Liver (tissue), 9 donors: Measurements from ENCODE around the gene C1QTNF12. TPM values are rescaled to one million over a fixed set of nuclear protein-coding genes. Genes with fewer than 3 reads are reported as not detected.

Source experiments
- DNase-seq: peaks from one replicate; pipeline ENCODE4 v3.0.0-alpha.2; 2017; ENCODE audit warnings: low spot score
- H3K27ac ChIP-seq, 2 donors: one replicate each; pipeline ENCODE4 v1.7.0; 2013; ENCODE audit warnings: inconsistent platforms in 2 of 2, low read length in 2 of 2, control low read depth in 1 of 2, low read depth in 1 of 2, mild to moderate bottlenecking in 1 of 2
- H3K27me3 ChIP-seq, 4 donors: one replicate each; pipeline versions ENCODE4 v1.6.1 to v1.7.0; 2013; ENCODE audit warnings: low read length in 3 of 4, inconsistent platforms in 1 of 4, mild to moderate bottlenecking in 1 of 4, moderate library complexity in 1 of 4; ENCODE audit not compliant: control insufficient read depth in 4 of 4, insufficient read depth in 4 of 4
- H3K36me3 ChIP-seq, 4 donors: one replicate each; pipeline versions ENCODE4 v1.6.1 to v1.7.0; 2013; ENCODE audit warnings: low read length in 3 of 4, mild to moderate bottlenecking in 3 of 4, low read depth in 1 of 4, moderate library complexity in 1 of 4; ENCODE audit not compliant: control insufficient read depth in 4 of 4, insufficient read depth in 3 of 4
- H3K4me1 ChIP-seq, 4 donors: one replicate each; pipeline versions ENCODE4 v1.6.1 to v1.7.0; 2013; ENCODE audit warnings: low read length in 3 of 4, mild to moderate bottlenecking in 3 of 4, moderate library complexity in 1 of 4; ENCODE audit not compliant: control insufficient read depth in 4 of 4, insufficient read depth in 4 of 4
- H3K4me3 ChIP-seq, 3 donors: one replicate each; pipeline versions ENCODE4 v1.6.1 to v1.7.0; 2013; ENCODE audit warnings: low read length in 3 of 3, control low read depth in 1 of 3, low read depth in 1 of 3, mild to moderate bottlenecking in 1 of 3
- H3K9ac ChIP-seq, 2 donors: one replicate each; pipeline ENCODE4 v1.7.0; 2013; ENCODE audit warnings: low read length in 2 of 2, mild to moderate bottlenecking in 2 of 2, moderate library complexity in 2 of 2, control low read depth in 1 of 2, low read depth in 1 of 2
- H3K9me3 ChIP-seq, 4 donors: one replicate each; pipeline versions ENCODE4 v1.6.1 to v1.7.0; 2013; ENCODE audit warnings: low read length in 3 of 4; ENCODE audit not compliant: control insufficient read depth in 4 of 4
- EGR1 ChIP-seq, 2 donors: IDR thresholded peaks; 2 replicates each; pipeline ENCODE4 v1.6.1; 2016 to 2018; ENCODE audit warnings: antibody characterized with exemption in 2 of 2, low read depth in 2 of 2
- FOXA1 ChIP-seq: IDR thresholded peaks from 2 replicates; pipeline ENCODE4 v1.6.1; 2016; ENCODE audit warnings: antibody characterized with exemption
- FOXA2 ChIP-seq: IDR thresholded peaks from 2 replicates; pipeline ENCODE4 v1.6.1; 2016; ENCODE audit warnings: antibody characterized with exemption
- GABPA ChIP-seq, 2 donors: IDR thresholded peaks in 1 of 2; conservative IDR thresholded peaks in 1 of 2; 2 replicates each; pipeline ENCODE4 v1.6.1; 2016; ENCODE audit warnings: antibody characterized with exemption in 2 of 2, mild to moderate bottlenecking in 1 of 2, moderate library complexity in 1 of 2
- HNF4A ChIP-seq, 2 donors: conservative IDR thresholded peaks; 2 replicates each; pipeline ENCODE4 v1.6.1; 2016; ENCODE audit warnings: antibody characterized with exemption in 2 of 2, mild to moderate bottlenecking in 2 of 2
- HNF4G ChIP-seq: IDR thresholded peaks from 2 replicates; pipeline ENCODE4 v1.6.1; 2016; ENCODE audit warnings: antibody characterized with exemption
- JUND ChIP-seq, 2 donors: IDR thresholded peaks; 2 replicates each; pipeline ENCODE4 v1.6.1; 2016; ENCODE audit warnings: antibody characterized with exemption in 2 of 2
- MAX ChIP-seq: IDR thresholded peaks from 2 replicates; pipeline ENCODE4 v1.6.1; 2016; ENCODE audit warnings: antibody characterized with exemption
- NR2F2 ChIP-seq: IDR thresholded peaks from 2 replicates; pipeline ENCODE4 v1.6.1; 2016; ENCODE audit warnings: antibody characterized with exemption
- RAD21 ChIP-seq, 2 donors: IDR thresholded peaks; 2 replicates each; pipeline ENCODE4 v1.6.1; 2016; ENCODE audit warnings: antibody characterized with exemption in 2 of 2, mild to moderate bottlenecking in 2 of 2
- RXRA ChIP-seq, 2 donors: IDR thresholded peaks; 2 replicates each; pipeline ENCODE4 v1.6.1; 2017 to 2018; ENCODE audit warnings: antibody characterized with exemption in 2 of 2, mild to moderate bottlenecking in 1 of 2
- SP1 ChIP-seq: IDR thresholded peaks from 2 replicates; pipeline ENCODE4 v1.6.1; 2018; ENCODE audit warnings: antibody characterized with exemption, mild to moderate bottlenecking
- TAF1 ChIP-seq: conservative IDR thresholded peaks from 2 replicates; pipeline ENCODE4 v1.6.1; 2016; ENCODE audit warnings: antibody characterized with exemption, mild to moderate bottlenecking
- YY1 ChIP-seq: IDR thresholded peaks from 2 replicates; pipeline ENCODE4 v1.6.1; 2016; ENCODE audit warnings: antibody characterized with exemption, mild to moderate bottlenecking
- WGBS: extraction: QIAGEN DNeasy Blood & Tissue Kit; methylation state at CpG from one replicate; pipeline ENCODE4 v1.1.7; 2013; 5-methylcytosine and 5-hydroxymethylcytosine counted together
- polyA plus RNA-seq, 2 donors: library from polyadenylated mRNA; stranded (reverse) in 1 of 2; unstranded in 1 of 2; fragments of 200-250 nt in 1 of 2; fragments of >200 nt in 1 of 2; fragmentation: Nextera tagmentation in 1 of 2; extraction: Ambion mirVana in 1 of 2; gene quantifications; one replicate each; pipeline versions ENCODE4 v1.2.1 to v1.2.3, GENCODE V29; 2013 to 2015
- total RNA-seq, 2 donors: library from RNA; depleted of rRNA; stranded (reverse); fragments of >200 nt; gene quantifications; one replicate each; pipeline ENCODE4 v1.2.3, GENCODE V29; 2014
- TF ChIP-seq, protein P1 (sequence below): IDR thresholded peaks from 2 replicates; pipeline ENCODE4 v1.6.1; 2016; ENCODE audit warnings: antibody characterized with exemption, mild to moderate bottlenecking
- TF ChIP-seq, protein P2 (sequence below): fragments of 150-350 bp; IDR thresholded peaks from 2 replicates; pipeline ENCODE4 v1.5.1; 2017; ENCODE audit warnings: improper control_type of control experiment, low read depth, low read length; ENCODE audit not compliant: missing input control
- TF ChIP-seq, protein P3 (sequence below): IDR thresholded peaks from 2 replicates; pipeline ENCODE4 v1.6.1; 2016; ENCODE audit warnings: antibody characterized with exemption
- TF ChIP-seq, protein P4 (sequence below): IDR thresholded peaks from 2 replicates; pipeline ENCODE4 v1.6.1; 2016; ENCODE audit warnings: antibody characterized with exemption
- donor health status: healthy.
- donor health status: healthy.
- donor health status: healthy.
- donor health status: healthy.
- donor health status: healthy.

C1QTNF12 gene
- total and polyA plus RNA-seq, 4 donors, result 0.39 to 0.40 TPM; not detected in 2

GRCh38 chr1:1229770-1230169, 16.8 kb downstream of the C1QTNF12 start:
- 91% methylated on average over 19 of the region's 19 CpGs for WGBS
- Histone ChIP-seq H3K27me3 (no peaks in the 10 kb centered on the region), H3K9ac (no peak overlapping the region), H3K27ac (no peak overlapping the region), H3K36me3 (peaks cover 7 to 27% (median 14%) of the 10 kb centered on the region in 4 donors), H3K4me3 (no peak overlapping the region), H3K4me1 (peaks cover 14 to 27% (median 23%) of the 10 kb centered on the region in 4 donors), H3K9me3 (no peaks in the 10 kb centered on the region)
- DNase-seq, result no peak
- TF ChIP-seq MAX (no peak), GABPA (IDR thresholded peaks at IDR 0.05 in 1 of 2, conservative IDR thresholded peaks at IDR 0.05 in 1 of 2) (no peak)

DNA sequence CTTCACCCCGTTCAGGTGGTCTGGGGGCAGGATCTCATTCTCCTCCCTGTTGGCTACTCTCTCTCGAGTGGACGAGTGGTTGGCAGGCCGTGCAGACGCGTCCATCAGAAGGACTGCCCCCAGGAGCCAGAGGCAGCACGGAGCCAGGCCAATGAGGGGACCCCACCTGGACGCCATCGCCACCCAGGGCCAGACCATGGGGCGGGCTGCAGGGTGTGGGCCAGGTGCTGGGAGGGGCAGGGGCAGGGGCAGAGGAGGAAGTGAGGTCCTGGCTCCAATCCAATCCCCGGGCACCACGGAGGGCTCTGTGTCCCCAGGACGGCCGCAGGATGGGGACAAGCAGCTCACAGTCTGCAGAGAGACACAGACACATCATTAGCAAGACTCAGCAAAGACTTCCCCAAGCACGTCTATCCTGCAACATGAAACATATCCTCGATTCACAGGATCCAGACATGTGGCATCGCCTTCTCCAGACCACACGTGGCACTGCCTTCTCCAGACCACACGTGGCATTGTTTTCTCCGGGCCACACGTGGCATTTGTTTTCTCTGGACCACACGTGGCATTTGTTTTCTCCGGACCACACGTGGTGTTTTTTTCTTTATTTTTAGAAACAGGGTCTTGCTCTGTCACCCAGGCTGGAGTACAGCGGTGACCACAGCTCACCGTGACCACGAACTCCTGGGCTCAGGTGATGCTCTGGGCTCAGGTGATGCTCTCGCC, 17.8 kb downstream of the C1QTNF12 start:
- H3K9ac ChIP-seq, result no peak overlapping the region
- TF ChIP-seq, protein P1, sequence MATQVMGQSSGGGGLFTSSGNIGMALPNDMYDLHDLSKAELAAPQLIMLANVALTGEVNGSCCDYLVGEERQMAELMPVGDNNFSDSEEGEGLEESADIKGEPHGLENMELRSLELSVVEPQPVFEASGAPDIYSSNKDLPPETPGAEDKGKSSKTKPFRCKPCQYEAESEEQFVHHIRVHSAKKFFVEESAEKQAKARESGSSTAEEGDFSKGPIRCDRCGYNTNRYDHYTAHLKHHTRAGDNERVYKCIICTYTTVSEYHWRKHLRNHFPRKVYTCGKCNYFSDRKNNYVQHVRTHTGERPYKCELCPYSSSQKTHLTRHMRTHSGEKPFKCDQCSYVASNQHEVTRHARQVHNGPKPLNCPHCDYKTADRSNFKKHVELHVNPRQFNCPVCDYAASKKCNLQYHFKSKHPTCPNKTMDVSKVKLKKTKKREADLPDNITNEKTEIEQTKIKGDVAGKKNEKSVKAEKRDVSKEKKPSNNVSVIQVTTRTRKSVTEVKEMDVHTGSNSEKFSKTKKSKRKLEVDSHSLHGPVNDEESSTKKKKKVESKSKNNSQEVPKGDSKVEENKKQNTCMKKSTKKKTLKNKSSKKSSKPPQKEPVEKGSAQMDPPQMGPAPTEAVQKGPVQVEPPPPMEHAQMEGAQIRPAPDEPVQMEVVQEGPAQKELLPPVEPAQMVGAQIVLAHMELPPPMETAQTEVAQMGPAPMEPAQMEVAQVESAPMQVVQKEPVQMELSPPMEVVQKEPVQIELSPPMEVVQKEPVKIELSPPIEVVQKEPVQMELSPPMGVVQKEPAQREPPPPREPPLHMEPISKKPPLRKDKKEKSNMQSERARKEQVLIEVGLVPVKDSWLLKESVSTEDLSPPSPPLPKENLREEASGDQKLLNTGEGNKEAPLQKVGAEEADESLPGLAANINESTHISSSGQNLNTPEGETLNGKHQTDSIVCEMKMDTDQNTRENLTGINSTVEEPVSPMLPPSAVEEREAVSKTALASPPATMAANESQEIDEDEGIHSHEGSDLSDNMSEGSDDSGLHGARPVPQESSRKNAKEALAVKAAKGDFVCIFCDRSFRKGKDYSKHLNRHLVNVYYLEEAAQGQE, result no peak
- TF ChIP-seq, protein P2, sequence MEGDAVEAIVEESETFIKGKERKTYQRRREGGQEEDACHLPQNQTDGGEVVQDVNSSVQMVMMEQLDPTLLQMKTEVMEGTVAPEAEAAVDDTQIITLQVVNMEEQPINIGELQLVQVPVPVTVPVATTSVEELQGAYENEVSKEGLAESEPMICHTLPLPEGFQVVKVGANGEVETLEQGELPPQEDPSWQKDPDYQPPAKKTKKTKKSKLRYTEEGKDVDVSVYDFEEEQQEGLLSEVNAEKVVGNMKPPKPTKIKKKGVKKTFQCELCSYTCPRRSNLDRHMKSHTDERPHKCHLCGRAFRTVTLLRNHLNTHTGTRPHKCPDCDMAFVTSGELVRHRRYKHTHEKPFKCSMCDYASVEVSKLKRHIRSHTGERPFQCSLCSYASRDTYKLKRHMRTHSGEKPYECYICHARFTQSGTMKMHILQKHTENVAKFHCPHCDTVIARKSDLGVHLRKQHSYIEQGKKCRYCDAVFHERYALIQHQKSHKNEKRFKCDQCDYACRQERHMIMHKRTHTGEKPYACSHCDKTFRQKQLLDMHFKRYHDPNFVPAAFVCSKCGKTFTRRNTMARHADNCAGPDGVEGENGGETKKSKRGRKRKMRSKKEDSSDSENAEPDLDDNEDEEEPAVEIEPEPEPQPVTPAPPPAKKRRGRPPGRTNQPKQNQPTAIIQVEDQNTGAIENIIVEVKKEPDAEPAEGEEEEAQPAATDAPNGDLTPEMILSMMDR, result no peak
- TF ChIP-seq TAF1, result no peak
- TF ChIP-seq HNF4A (conservative IDR thresholded peaks at IDR 0.05), result no peak
- TF ChIP-seq EGR1 (IDR thresholded peaks at IDR 0.05; ENCODE audit: low read depth in 2 of 2), result no peak
- TF ChIP-seq NR2F2, result no peak
- no peak for TF ChIP-seq MAX
- no peak for TF ChIP-seq RXRA (IDR thresholded peaks at IDR 0.05)
- TF ChIP-seq YY1, result no peak
- TF ChIP-seq SP1, result no peak
- TF ChIP-seq FOXA1, result no peak
- TF ChIP-seq FOXA2, result no peak
- no peak for TF ChIP-seq JUND (IDR thresholded peaks at IDR 0.05)
- TF ChIP-seq, protein P3, sequence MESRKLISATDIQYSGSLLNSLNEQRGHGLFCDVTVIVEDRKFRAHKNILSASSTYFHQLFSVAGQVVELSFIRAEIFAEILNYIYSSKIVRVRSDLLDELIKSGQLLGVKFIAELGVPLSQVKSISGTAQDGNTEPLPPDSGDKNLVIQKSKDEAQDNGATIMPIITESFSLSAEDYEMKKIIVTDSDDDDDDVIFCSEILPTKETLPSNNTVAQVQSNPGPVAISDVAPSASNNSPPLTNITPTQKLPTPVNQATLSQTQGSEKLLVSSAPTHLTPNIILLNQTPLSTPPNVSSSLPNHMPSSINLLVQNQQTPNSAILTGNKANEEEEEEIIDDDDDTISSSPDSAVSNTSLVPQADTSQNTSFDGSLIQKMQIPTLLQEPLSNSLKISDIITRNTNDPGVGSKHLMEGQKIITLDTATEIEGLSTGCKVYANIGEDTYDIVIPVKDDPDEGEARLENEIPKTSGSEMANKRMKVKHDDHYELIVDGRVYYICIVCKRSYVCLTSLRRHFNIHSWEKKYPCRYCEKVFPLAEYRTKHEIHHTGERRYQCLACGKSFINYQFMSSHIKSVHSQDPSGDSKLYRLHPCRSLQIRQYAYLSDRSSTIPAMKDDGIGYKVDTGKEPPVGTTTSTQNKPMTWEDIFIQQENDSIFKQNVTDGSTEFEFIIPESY, result no peak
- TF ChIP-seq GABPA (IDR thresholded peaks at IDR 0.05 in 1 of 2, conservative IDR thresholded peaks at IDR 0.05 in 1 of 2), result no peak
- no peak for TF ChIP-seq HNF4G
- TF ChIP-seq RAD21 (IDR thresholded peaks at IDR 0.05), result no peak
- TF ChIP-seq, protein P4, sequence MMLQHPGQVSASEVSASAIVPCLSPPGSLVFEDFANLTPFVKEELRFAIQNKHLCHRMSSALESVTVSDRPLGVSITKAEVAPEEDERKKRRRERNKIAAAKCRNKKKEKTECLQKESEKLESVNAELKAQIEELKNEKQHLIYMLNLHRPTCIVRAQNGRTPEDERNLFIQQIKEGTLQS, result no peak
- H3K4me1 ChIP-seq, result peaks cover 14 to 27% (median 23%) of the 10 kb centered on the region in 4 donors
- no peak overlapping the region for H3K4me3 ChIP-seq
- H3K27me3 ChIP-seq, result no peaks in the 10 kb centered on the region
- H3K9me3 ChIP-seq, result no peaks in the 10 kb centered on the region
- no peak overlapping the region for H3K27ac ChIP-seq
- peaks cover 7 to 29% (median 18%) of the 10 kb centered on the region in 4 donors for H3K36me3 ChIP-seq
- DNase-seq, result no peak
- 92% methylated on average over 28 of the region's 28 CpGs for WGBS
